Glutamatergic neuron (in vitro differentiated cells): Measurements from ENCODE around the gene TRAPPC14. TPM values are rescaled to one million over a fixed set of nuclear protein-coding genes. Genes with fewer than 3 reads are reported as not detected.

Source experiments
- DNase-seq: peaks from one replicate; pipeline ENCODE4 v3.0.0; 2022
- H3K27ac Mint-ChIP-seq: one replicate; pipeline ENCODE4 v1.8.0; 2020; ENCODE audit warnings: mild to moderate bottlenecking, mixed read lengths, inconsistent platforms; ENCODE audit not compliant: unreplicated experiment
- H3K27me3 Mint-ChIP-seq: one replicate; pipeline ENCODE4 v1.8.0; 2020; ENCODE audit warnings: mild to moderate bottlenecking, moderate library complexity, mixed read lengths, inconsistent platforms; ENCODE audit not compliant: unreplicated experiment
- H3K36me3 Mint-ChIP-seq: one replicate; pipeline ENCODE4 v1.8.0; 2020; ENCODE audit warnings: mild to moderate bottlenecking, mixed read lengths, inconsistent platforms; ENCODE audit not compliant: unreplicated experiment
- H3K4me1 Mint-ChIP-seq: one replicate; pipeline ENCODE4 v1.8.0; 2020; ENCODE audit warnings: mild to moderate bottlenecking, low read depth, mixed read lengths, inconsistent platforms; ENCODE audit not compliant: unreplicated experiment
- H3K4me3 Mint-ChIP-seq: one replicate; pipeline ENCODE4 v1.8.0; 2020; ENCODE audit warnings: mild to moderate bottlenecking, mixed read lengths, inconsistent platforms; ENCODE audit not compliant: unreplicated experiment
- H3K9me3 Mint-ChIP-seq: one replicate; pipeline ENCODE4 v1.8.0; 2020; ENCODE audit warnings: mild to moderate bottlenecking, moderate library complexity, mixed read lengths, inconsistent platforms; ENCODE audit not compliant: unreplicated experiment
- total RNA-seq: library from RNA; stranded (reverse); fragmentation: NEBNext Ultra II Directional; extraction: Animal tissue kit (Norgen Biotek cat#: 25700); gene quantifications from one replicate; pipeline ENCODE4 v1.2.1, GENCODE V29; 2021; ENCODE audit not compliant: unreplicated experiment
- TF ChIP-seq, protein P1 (sequence below): fragments of 200-600 bp; sonication (generic); IDR thresholded peaks from one replicate; pipeline ENCODE4 v1.5.0; 2021; ENCODE audit not compliant: partially characterized antibody, unreplicated experiment

Gene TRAPPC14
- total RNA-seq, 1 donor from 2014 or later: 42.4 TPM

DNA sequence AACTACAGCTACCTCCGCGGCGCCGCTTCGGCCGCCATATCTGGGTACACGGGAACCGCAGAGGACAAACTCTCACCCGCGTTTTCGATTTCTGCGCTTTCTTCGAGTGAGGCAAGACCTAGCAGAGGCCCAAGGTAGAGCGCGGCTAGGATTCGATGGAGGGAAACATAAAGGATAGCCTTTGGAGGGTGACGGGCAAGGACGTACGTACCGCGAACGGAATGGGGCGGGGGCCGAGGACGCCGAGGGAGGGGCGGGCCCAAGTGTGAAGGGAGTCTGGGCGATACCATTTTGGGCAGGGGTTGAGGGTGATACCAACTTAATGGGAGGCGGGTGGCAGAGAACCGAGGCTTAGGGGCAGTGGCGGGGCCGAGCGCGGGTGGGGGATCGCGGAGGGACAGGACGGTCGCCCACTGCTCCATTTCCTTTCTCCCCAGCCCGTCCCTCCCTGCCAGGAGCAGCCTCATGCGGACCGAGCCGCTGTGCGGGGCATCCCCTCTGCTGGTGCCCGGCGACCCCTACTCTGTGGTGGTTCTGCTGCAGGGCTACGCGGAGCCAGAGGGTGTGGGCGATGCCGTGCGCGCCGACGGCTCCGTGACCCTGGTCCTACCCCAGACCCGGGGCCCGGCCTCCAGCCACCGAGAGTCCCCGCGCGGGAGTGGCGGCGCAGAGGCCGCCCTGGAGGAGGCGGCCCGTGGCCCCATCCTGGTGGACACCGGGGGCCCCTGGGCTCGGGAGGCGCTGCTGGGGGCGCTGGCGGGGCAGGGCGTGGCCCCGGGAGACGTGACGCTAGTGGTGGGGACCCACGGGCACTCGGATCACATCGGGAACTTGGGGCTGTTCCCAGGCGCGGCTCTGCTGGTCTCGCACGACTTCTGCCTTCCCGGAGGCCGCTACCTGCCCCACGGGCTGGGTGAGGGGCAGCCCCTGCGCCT lies 31.3 kb downstream of the TRAPPC14 start, which contains the start of gene MBLAC1:
Gene MBLAC1, plus strand, starts transcription at position 37 of the 935 bp plus-strand sequence. Its CDS starts 429 bp downstream, at position 466.
- Mint-ChIP-seq H3K4me1 (no peaks in the 10 kb centered on the region), H3K9me3 (peaks cover 2% of the 10 kb centered on the region), H3K36me3 (no peaks in the 10 kb centered on the region), H3K4me3 (peak within 1 kb of the TSS; percentile 96), H3K27ac (peak within 1 kb of the TSS; percentile 99), H3K27me3 (peaks cover 7% of the 10 kb centered on the region)
- DNase-seq: peak; percentile 91
- TF ChIP-seq, protein P1, sequence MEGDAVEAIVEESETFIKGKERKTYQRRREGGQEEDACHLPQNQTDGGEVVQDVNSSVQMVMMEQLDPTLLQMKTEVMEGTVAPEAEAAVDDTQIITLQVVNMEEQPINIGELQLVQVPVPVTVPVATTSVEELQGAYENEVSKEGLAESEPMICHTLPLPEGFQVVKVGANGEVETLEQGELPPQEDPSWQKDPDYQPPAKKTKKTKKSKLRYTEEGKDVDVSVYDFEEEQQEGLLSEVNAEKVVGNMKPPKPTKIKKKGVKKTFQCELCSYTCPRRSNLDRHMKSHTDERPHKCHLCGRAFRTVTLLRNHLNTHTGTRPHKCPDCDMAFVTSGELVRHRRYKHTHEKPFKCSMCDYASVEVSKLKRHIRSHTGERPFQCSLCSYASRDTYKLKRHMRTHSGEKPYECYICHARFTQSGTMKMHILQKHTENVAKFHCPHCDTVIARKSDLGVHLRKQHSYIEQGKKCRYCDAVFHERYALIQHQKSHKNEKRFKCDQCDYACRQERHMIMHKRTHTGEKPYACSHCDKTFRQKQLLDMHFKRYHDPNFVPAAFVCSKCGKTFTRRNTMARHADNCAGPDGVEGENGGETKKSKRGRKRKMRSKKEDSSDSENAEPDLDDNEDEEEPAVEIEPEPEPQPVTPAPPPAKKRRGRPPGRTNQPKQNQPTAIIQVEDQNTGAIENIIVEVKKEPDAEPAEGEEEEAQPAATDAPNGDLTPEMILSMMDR: no peak

DNA sequence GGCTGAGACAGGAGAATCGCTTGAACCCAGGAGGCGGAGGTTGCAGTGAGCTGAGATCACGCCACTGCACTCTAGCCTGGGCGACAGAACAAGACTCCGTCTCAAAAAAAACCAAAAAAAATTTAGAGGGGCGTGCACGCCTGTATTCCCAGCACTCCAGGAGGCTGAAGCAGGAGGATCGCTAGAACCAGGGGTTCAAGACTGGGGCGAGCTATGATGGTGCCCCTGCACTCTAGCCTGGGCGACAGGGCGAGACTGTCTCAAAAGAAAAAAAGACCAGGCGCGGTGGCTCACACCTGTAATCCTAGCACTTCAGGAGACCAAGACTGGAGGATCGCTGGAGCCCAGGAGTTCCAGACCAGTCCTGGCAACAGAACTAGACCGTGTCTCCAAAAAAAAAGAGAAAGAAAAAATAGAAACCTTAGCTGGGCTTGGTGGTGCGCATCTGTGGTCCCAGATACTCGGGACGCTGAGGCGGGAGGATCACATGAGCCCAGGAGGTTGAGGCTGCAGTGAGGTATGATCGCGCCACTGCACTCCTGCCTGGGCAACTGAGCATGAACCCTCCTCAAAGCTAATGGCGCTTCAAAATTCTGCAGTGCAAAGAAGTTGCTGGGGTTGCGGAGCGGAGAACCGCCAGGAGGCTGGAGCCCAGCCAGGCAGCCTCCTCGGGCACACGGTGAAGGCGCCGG lies 32.1 kb downstream of the TRAPPC14 start:
- DNase-seq: no peak
- TF ChIP-seq, protein P1: no peak
- Mint-ChIP-seq H3K9me3 (peaks cover 4% of the 10 kb centered on the region), H3K4me1 (no peaks in the 10 kb centered on the region), H3K36me3 (no peaks in the 10 kb centered on the region), H3K27ac (peak overlapping the region; percentile 99), H3K4me3 (peak overlapping the region; percentile 96), H3K27me3 (peaks cover 7% of the 10 kb centered on the region)

DNA sequence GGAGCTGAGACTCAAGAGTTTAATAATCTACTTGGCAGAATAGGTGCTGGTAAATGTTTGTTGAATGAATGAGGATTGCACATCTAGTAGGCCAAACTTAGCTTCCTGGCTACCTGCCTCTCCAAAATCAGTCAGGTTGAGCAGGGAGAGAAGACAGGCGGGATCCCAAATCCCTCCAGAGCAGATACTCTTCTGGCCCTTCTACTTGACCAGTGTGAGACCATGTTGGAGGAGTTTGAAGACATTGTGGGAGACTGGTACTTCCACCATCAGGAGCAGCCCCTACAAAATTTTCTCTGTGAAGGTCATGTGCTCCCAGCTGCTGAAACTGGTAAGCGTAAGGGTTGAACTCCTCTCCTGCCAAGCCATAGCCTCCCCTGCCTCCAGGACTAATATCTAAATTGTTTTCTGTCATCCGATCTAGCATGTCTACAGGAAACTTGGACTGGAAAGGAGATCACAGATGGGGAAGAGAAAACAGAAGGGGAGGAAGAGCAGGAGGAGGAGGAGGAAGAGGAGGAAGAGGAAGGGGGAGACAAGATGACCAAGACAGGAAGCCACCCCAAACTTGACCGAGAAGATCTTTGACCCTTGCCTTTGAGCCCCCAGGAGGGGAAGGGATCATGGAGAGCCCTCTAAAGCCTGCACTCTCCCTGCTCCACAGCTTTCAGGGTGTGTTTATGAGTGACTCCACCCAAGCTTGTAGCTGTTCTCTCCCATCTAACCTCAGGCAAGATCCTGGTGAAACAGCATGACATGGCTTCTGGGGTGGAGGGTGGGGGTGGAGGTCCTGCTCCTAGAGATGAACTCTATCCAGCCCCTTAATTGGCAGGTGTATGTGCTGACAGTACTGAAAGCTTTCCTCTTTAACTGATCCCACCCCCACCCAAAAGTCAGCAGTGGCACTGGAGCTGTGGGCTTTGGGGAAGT lies 34.0 kb downstream of the TRAPPC14 start:
- Mint-ChIP-seq H3K27me3 (peaks cover 10% of the 10 kb centered on the region), H3K27ac (no peak overlapping the region), H3K4me1 (peaks cover 4% of the 10 kb centered on the region), H3K9me3 (peaks cover 8% of the 10 kb centered on the region), H3K4me3 (no peak overlapping the region), H3K36me3 (no peaks in the 10 kb centered on the region)
- TF ChIP-seq, protein P1: no peak
- DNase-seq: no peak

DNA sequence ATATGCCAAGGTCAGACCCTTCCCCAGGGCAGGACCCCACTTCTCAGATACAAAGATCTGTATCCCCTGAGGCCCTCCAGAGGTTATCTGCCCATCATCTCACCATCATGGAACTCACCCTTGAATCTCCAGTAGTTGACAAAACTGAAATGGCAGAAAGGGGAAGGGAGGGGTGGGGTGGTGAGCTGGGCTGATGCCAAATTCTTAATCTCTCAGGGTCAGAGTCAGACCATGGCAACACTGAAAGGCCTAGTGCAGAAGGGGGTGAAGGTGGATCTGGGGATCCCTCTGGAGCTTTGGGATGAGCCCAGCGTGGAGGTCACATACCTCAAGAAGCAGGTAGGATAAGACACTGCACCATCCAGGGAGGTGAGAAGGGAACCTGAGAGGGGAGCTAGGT lies 36.0 kb downstream of the TRAPPC14 start:
- TF ChIP-seq, protein P1: no peak
- peaks cover 9% of the 10 kb centered on the region for H3K27me3 Mint-ChIP-seq
- no peak for DNase-seq
- H3K27ac Mint-ChIP-seq: no peak overlapping the region
- no peaks in the 10 kb centered on the region for H3K36me3 Mint-ChIP-seq
- H3K4me1 Mint-ChIP-seq: peaks cover 6% of the 10 kb centered on the region
- no peak overlapping the region for H3K4me3 Mint-ChIP-seq
- peaks cover 13% of the 10 kb centered on the region for H3K9me3 Mint-ChIP-seq
